Activated naive CD4-positive, alpha-beta T cell treated with anti-CD3 and anti-CD28 coated beads for 36 hours (primary cell): ENCODE measurements around the gene REEP3. TPM values are rescaled to one million over a fixed set of nuclear protein-coding genes. Genes with fewer than 3 reads are reported as not detected.

Experiments used
- CTCF ChIA-PET: fragments of 350-600 bp; sonication (Branson Sonifier 250); formaldehyde crosslinking; loops from one replicate; lab custom pipeline; 2021; ENCODE audit warnings: antibody characterized with exemption; lab: Charles Lee
- DNase-seq: peaks from one replicate; pipeline ENCODE4 v3.0.0-alpha.2; 2020
- H3K27ac Mint-ChIP-seq: one replicate; pipeline ENCODE4 v1.8.0; 2021; ENCODE audit warnings: mild to moderate bottlenecking, mixed read lengths
- H3K27me3 Mint-ChIP-seq: one replicate; pipeline ENCODE4 v1.8.0; 2021; ENCODE audit warnings: low read depth, mixed read lengths
- H3K36me3 Mint-ChIP-seq: one replicate; pipeline ENCODE4 v1.8.0; 2021; ENCODE audit warnings: low read depth, mixed read lengths
- H3K4me1 Mint-ChIP-seq: one replicate; pipeline ENCODE4 v1.8.0; 2021; ENCODE audit warnings: low read depth, mixed read lengths
- H3K4me3 Mint-ChIP-seq: one replicate; pipeline ENCODE4 v1.8.0; 2021; ENCODE audit warnings: mild to moderate bottlenecking, moderate library complexity, mixed read lengths
- H3K9me3 Mint-ChIP-seq: one replicate; pipeline ENCODE4 v1.8.0; 2021; ENCODE audit warnings: mixed read lengths
- intact Hi-C: fragments of 100-400 bp; cut with micrococcal nuclease; formaldehyde crosslinking; loops from one replicate; pipeline ENCODE4 v1.15.1; 2023
- total RNA-seq, 2 experiments: library from RNA; stranded (reverse); gene quantifications; one replicate each; pipeline ENCODE4 v1.2.3, GENCODE V29; 2021

REEP3 gene
- total RNA-seq, 2 experiments from 2014 or later: 11.2 to 11.9 TPM

DNA sequence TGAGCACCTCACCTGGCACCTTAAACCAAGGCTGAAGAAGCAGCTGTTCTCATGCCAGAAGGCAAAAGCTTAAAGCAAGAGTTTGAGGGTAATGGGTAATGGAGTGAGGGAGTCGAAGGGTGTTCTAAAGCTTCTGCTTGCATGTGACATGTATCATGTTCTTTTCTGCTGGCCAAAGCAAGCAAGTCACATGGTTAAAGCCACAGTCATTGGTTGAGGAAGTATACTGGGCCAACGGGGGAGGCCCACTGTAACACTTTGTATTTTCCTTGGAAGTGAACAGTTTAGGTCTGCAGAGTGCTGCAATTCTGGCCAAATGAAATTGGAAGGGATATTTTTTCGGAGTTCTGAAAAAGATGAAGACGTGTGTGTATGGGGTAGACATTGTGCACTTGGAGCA, 75.7 kb downstream of the REEP3 start:
- no peak overlapping the region for H3K27ac Mint-ChIP-seq
- intact Hi-C loops: no loop called here
- H3K27me3 Mint-ChIP-seq: no peaks in the 10 kb centered on the region
- H3K4me1 Mint-ChIP-seq: peaks cover 3% of the 10 kb centered on the region
- H3K9me3 Mint-ChIP-seq: no peaks in the 10 kb centered on the region
- H3K36me3 Mint-ChIP-seq: peaks cover 36% of the 10 kb centered on the region
- DNase-seq: no peak
- CTCF ChIA-PET: no interaction called here
- H3K4me3 Mint-ChIP-seq: no peak overlapping the region

GRCh38 chr10:63600540-63600939, 79.3 kb downstream of the REEP3 start:
- H3K4me3 Mint-ChIP-seq: no peak overlapping the region
- intact Hi-C loops: no loop called here
- no peaks in the 10 kb centered on the region for H3K9me3 Mint-ChIP-seq
- H3K27me3 Mint-ChIP-seq: no peaks in the 10 kb centered on the region
- CTCF ChIA-PET: no interaction called here
- H3K4me1 Mint-ChIP-seq: no peaks in the 10 kb centered on the region
- no peak for DNase-seq
- H3K27ac Mint-ChIP-seq: no peak overlapping the region
- peaks cover 31% of the 10 kb centered on the region for H3K36me3 Mint-ChIP-seq

DNA sequence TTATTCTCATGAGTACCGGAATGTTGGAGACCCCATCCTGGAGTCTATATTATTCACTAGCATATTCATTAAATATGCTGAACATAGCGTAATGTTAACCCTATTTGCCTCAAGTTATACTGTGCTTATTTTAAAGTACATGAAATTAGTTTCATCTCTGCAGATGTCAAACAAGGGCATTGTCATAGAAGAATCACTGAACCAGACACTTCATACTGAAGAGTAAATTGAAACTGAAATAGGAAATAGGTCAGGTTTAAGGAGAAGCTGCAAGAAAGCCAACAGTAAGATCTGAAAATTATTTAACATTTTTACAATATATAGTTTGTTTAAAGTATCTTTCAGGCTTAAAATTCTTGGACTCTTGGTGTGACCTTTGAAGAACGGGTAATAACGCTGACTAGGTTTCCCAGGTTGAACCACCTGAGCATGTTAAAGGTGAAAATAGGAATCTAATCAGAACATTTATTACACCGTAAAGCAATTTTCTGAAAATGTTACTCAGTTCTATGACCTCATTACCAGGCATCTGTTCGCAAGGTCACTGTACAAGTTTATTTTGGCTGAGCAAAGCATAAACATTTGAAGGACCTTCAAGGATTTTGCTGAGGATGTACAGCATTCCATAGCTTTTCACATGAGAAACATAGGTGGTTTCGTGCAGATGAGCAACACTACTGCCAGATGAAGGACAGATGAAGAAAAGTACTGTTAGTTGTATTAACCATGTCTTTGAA, 82.7 kb downstream of the REEP3 start:
- DNase-seq: no peak

DNA sequence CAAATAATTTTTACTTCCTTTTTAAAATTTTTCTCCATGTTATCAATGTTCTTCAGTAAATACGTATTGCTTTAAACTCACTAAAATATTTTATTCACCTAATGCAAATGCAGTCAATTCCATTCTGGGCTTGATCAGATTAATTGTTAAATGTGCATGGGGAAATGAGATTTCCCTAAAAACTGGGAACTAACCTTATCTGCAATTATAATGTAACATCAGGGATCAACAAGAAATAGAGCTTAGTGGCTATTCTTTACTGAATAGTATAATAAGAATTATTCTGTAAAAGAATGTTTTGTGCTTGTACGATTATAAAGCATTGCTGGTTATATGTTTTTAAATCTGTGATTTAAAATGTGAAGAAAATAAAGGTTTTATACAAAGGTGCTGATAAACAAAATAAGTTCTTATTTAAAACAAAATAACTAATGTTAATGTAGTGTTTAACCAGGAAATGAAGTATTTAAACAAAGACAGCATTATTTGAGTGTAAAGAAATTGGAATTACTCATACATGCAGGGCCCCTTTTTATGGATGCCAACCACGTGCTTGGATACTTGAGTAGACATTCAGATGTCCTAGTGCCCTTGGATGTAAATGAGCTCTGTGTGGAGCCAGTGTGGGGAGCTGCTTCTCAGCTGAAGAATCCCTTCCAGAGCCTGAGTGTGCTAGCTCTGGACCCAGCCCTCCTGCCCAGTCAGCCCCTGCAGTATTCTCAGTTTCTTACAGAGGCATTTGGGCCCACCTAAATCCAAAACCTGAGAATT, 84.2 kb downstream of the REEP3 start:
- peaks cover 14% of the 10 kb centered on the region for H3K4me1 Mint-ChIP-seq
- no peak overlapping the region for H3K27ac Mint-ChIP-seq
- H3K4me3 Mint-ChIP-seq: no peak overlapping the region
- no peaks in the 10 kb centered on the region for H3K27me3 Mint-ChIP-seq
- intact Hi-C loops: loop anchor here (5.0 kb wide), 1 partner anchor 33 kb away; no protein-coding TSS in a partner anchor
- CTCF ChIA-PET: interaction anchor here (1.7 kb wide), 1 partner anchor 115 kb away, joined by 3 read pairs; no protein-coding TSS in a partner anchor
- peaks cover 7% of the 10 kb centered on the region for H3K36me3 Mint-ChIP-seq
- DNase-seq: no peak
- no peaks in the 10 kb centered on the region for H3K9me3 Mint-ChIP-seq

More for the DNA sequence above, 82.7 kb downstream of the REEP3 start:
- Mint-ChIP-seq H3K9me3 (no peaks in the 10 kb centered on the region), H3K27me3 (no peaks in the 10 kb centered on the region), H3K36me3 (peaks cover 12% of the 10 kb centered on the region), H3K27ac (no peak overlapping the region), H3K4me1 (peaks cover 8% of the 10 kb centered on the region), H3K4me3 (no peak overlapping the region)
- intact Hi-C loops: no loop called here
- CTCF ChIA-PET: no interaction called here

- no peaks in the 10 kb centered on the region for H3K27me3 Mint-ChIP-seq
- no peak for DNase-seq
- H3K4me1 Mint-ChIP-seq: peaks cover 24% of the 10 kb centered on the region
- H3K9me3 Mint-ChIP-seq: no peaks in the 10 kb centered on the region
- intact Hi-C loops: loop anchor here (5.0 kb wide), 1 partner anchor 36 kb away; no protein-coding TSS in a partner anchor
- H3K4me3 Mint-ChIP-seq: no peak overlapping the region
- H3K36me3 Mint-ChIP-seq: peaks cover 2% of the 10 kb centered on the region
- CTCF ChIA-PET: interaction anchor here (1.0 to 1.1 kb wide), 2 partner anchors 112 to 451 kb away, joined by 4 to 6 read pairs; no protein-coding TSS in a partner anchor
- no peak overlapping the region for H3K27ac Mint-ChIP-seq
Observed at GRCh38 chr10:63608511-63608910, 87.3 kb downstream of the REEP3 start.

DNA sequence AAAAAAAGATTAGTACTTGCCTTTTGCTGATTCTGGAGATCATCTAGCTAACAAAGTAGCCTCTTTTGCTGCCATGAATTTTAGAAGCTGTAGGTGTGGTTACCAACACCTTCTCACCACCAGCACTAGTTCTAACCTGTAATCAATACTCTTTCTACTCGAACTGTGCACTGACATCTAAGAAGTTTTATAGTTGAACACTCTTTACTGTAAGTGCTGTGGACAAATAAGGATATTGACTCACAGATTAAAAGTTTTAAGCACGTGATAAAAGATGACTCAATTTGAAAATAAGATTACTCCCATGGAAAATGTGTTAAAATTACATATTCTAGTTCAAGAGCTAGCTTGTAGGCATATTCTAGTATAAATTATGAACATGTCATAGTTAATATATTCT, 89.9 kb downstream of the REEP3 start:
- CTCF ChIA-PET: interaction anchor here (1.0 to 3.3 kb wide), 4 partner anchors 10 to 109 kb away, joined by 3 to 11 read pairs (median 6); no protein-coding TSS in a partner anchor

GRCh38 chr10:63614371-63614891, 93.2 kb downstream of the REEP3 start:
- CTCF ChIA-PET: interaction anchor here (0.7 to 1.0 kb wide), 2 partner anchors 14 to 26 kb away, joined by 3 read pairs; no protein-coding TSS in a partner anchor
- intact Hi-C loops: loop anchor here (5.0 kb wide), 2 partner anchors 92 to 442 kb away; partner anchors contain the start of gene REEP3
- H3K9me3 Mint-ChIP-seq: no peaks in the 10 kb centered on the region
- peaks cover 8% of the 10 kb centered on the region for H3K36me3 Mint-ChIP-seq
- peaks cover 14% of the 10 kb centered on the region for H3K4me1 Mint-ChIP-seq
- no peak for DNase-seq
- H3K27ac Mint-ChIP-seq: no peak overlapping the region
- H3K27me3 Mint-ChIP-seq: no peaks in the 10 kb centered on the region
- no peak overlapping the region for H3K4me3 Mint-ChIP-seq

More for the DNA sequence above, 89.9 kb downstream of the REEP3 start:
- Mint-ChIP-seq H3K9me3 (no peaks in the 10 kb centered on the region), H3K27me3 (no peaks in the 10 kb centered on the region), H3K4me3 (peak overlapping the region; percentile 9), H3K4me1 (peaks cover 24% of the 10 kb centered on the region), H3K27ac (peak overlapping the region; percentile 68), H3K36me3 (peaks cover 2% of the 10 kb centered on the region)
- intact Hi-C loops: loop anchor here (1.0 to 5.0 kb wide), 5 partner anchors 18 to 439 kb away; partner anchors contain the start of gene REEP3
- DNase-seq: no peak

GRCh38 chr10:63618552-63618951, 97.4 kb downstream of the REEP3 start:
- CTCF ChIA-PET: interaction anchor here (1.1 kb wide), 1 partner anchor 11 kb away, joined by 3 read pairs; no protein-coding TSS in a partner anchor
- Mint-ChIP-seq H3K4me1 (no peaks in the 10 kb centered on the region), H3K36me3 (peaks cover 8% of the 10 kb centered on the region), H3K9me3 (no peaks in the 10 kb centered on the region), H3K27me3 (no peaks in the 10 kb centered on the region), H3K27ac (no peak overlapping the region), H3K4me3 (no peak overlapping the region)
- no peak for DNase-seq
- intact Hi-C loops: no loop called here

DNA sequence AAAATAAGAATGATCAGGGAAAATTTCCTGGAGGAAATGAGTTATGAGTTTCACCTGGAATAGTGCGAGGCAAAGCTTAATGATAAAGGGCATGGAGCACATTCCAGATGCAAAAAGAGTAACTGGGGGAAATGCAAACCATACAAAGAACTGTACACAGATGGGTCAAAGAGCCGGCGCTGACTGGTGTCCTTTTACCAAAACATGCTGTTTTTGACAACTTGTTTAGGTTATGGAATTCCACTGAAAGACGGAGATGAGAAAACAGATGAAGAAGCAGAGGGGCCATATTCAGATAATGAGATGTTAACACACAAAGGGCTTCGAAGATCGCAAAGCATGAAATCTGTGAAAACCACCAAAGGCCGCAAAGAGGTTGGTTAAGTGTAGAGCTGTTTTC, 98.2 kb downstream of the REEP3 start:
- CTCF ChIA-PET: interaction anchor here (0.5 to 1.1 kb wide), 2 partner anchors 10 to 1602 kb away, joined by 3 read pairs; no protein-coding TSS in a partner anchor
- H3K27me3 Mint-ChIP-seq: no peaks in the 10 kb centered on the region
- intact Hi-C loops: no loop called here
- no peak overlapping the region for H3K27ac Mint-ChIP-seq
- H3K36me3 Mint-ChIP-seq: peaks cover 8% of the 10 kb centered on the region
- no peaks in the 10 kb centered on the region for H3K9me3 Mint-ChIP-seq
- H3K4me3 Mint-ChIP-seq: no peak overlapping the region
- H3K4me1 Mint-ChIP-seq: no peaks in the 10 kb centered on the region
- no peak for DNase-seq

DNA sequence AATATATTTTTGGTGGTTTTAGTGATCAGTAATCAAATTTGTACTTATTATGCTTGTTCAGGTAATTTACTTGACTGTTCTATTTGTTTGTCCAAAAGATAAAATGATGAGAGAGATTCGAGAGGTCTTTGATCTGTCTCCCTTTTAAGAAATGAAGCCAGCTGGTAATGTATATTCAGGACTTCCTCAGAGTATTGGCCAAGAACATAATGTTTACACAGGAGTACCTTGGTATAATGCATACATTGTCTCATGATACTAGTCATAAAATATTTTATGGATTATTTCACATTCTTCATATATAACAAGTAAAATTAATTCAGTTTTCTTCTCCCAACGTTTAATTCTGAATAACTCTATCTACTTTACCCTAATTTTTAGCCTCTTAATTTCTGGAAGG, 100.9 kb downstream of the REEP3 start:
- Mint-ChIP-seq H3K36me3 (peaks cover 6% of the 10 kb centered on the region), H3K9me3 (no peaks in the 10 kb centered on the region), H3K4me3 (no peak overlapping the region), H3K4me1 (peaks cover 2% of the 10 kb centered on the region), H3K27me3 (no peaks in the 10 kb centered on the region), H3K27ac (no peak overlapping the region)
- no peak for DNase-seq
- CTCF ChIA-PET: interaction anchor here (1.4 kb wide), 1 partner anchor 455 kb away, joined by 5 read pairs; no protein-coding TSS in a partner anchor
- intact Hi-C loops: no loop called here

DNA sequence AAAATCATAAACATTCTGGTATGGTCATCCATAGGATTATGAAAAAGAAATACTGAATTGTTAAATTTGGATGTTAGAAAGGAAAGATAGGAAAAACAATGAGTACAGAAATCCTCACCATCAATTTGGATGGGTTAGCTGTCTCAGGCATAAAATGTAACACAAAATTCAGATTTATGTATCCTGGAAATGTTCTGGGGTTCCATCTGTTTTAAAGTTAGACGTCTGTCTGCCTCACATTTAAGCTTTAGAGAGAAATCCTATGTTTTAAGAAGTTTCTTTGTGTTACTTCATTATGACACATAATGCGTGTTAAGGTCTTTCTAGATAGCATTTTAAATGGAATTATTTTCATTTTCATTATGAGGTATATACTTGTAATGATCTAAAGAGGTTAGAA, 103.5 kb downstream of the REEP3 start:
- no peak for DNase-seq
- Mint-ChIP-seq H3K36me3 (no peaks in the 10 kb centered on the region), H3K4me3 (no peak overlapping the region), H3K27ac (no peak overlapping the region), H3K9me3 (no peaks in the 10 kb centered on the region), H3K27me3 (no peaks in the 10 kb centered on the region), H3K4me1 (peaks cover 11% of the 10 kb centered on the region)
- intact Hi-C loops: loop anchor here (5.0 kb wide), 1 partner anchor 277 kb away; no protein-coding TSS in a partner anchor
- CTCF ChIA-PET: no interaction called here

DNA sequence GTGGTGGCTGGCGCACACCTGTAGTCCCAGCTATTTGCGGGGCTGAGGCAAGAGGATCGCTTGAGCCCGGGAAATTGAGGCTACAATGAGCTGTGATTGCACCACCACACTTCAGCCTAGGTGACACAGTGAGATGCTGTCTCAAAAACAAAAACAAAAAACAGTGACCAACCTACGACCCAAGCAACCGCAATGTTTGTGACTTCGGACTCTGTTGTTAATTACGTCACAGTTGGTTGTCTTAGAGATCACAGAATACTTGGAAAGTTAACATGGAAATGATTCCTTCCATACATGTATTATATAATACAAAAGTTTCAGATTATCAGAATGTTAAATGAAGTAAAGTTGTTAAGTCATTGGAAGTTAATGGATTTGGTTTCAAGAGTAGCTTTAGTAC, 106.2 kb downstream of the REEP3 start:
- Mint-ChIP-seq H3K27me3 (no peaks in the 10 kb centered on the region), H3K27ac (no peak overlapping the region), H3K4me1 (peaks cover 17% of the 10 kb centered on the region), H3K9me3 (no peaks in the 10 kb centered on the region), H3K36me3 (no peaks in the 10 kb centered on the region), H3K4me3 (no peak overlapping the region)
- CTCF ChIA-PET: interaction anchor here (0.6 to 6.4 kb wide), 12 partner anchors 16 to 483 kb away, joined by 3 to 77 read pairs (median 6); partner anchors contain the start of gene REEP3
- intact Hi-C loops: loop anchor here (5.0 kb wide), 1 partner anchor 280 kb away; no protein-coding TSS in a partner anchor
- no peak for DNase-seq
